ENCODE results near the gene COX8A. TPM values are rescaled to one million over a fixed set of nuclear protein-coding genes. Genes with fewer than 3 reads are reported as not detected.

COX8A gene
- total and polyA plus RNA-seq, 2 of the 8 experiments (the other 6 are each of a cell fraction or from before 2014, with no cell fraction given), result 365 to 1,720 TPM

- no peak for TF ChIP-seq CHD1 (IDR thresholded peaks at IDR 0.05; ENCODE audit: low read depth, low read length)
- TF ChIP-seq POU5F1 (IDR thresholded peaks at IDR 0.05; ENCODE audit: low read depth, low read length), result no peak
- TF ChIP-seq CBX5 (IDR thresholded peaks at IDR 0.05; ENCODE audit: low read depth, low read length), result no peak
Measured at GRCh38 chr11:63974259-63975143, at the start of gene COX8A (continued).
